Measurements from ENCODE around the gene CCDC183. TPM values are rescaled to one million over a fixed set of nuclear protein-coding genes. Genes with fewer than 3 reads are reported as not detected.

Gene CCDC183
- polyA plus RNA-seq, 3 donors = 5.7 to 7.6 (median 7.2) TPM

Other genes with a start within 250 kb of the CCDC183 start
- gene EGFL7, start 133.4 kb upstream of the CCDC183 start, polyA plus RNA-seq (ENCODE audit: insufficient read length in 3 of 3) = 10 to 100 TPM; 60.9 to 86.3 (median 86.0) TPM
- 10 to 100 TPM; 51.5 to 61.0 (median 59.4) TPM for gene AGPAT2, start 108.9 kb upstream of the CCDC183 start, polyA plus RNA-seq (ENCODE audit: insufficient read length in 3 of 3)
- gene DIPK1B, start 83.8 kb upstream of the CCDC183 start, polyA plus RNA-seq (ENCODE audit: insufficient read length in 3 of 3) = 10 to 100 TPM; 34.3 to 48.4 (median 48.0) TPM
- gene LCN10, start 53.4 kb upstream of the CCDC183 start, polyA plus RNA-seq (ENCODE audit: insufficient read length in 3 of 3) = 1 to 10 TPM; 1.3 to 2.8 (median 2.4) TPM
- not detected for gene LCN6, start 47.8 kb upstream of the CCDC183 start, polyA plus RNA-seq (ENCODE audit: insufficient read length in 3 of 3)
- gene LCN8, start 38.1 kb upstream of the CCDC183 start, polyA plus RNA-seq (ENCODE audit: insufficient read length in 3 of 3) = under 1 TPM in 2 of 3 donors, not detected in 1; 0.06 to 0.25 TPM
- under 1 TPM; 0.06 to 0.21 (median 0.15) TPM for gene LCN15, start 31.8 kb upstream of the CCDC183 start, polyA plus RNA-seq (ENCODE audit: insufficient read length in 3 of 3)
- 10 to 100 TPM; 77.3 to 83.8 (median 78.0) TPM for gene TMEM141, start 5.0 kb upstream of the CCDC183 start, polyA plus RNA-seq (ENCODE audit: insufficient read length in 3 of 3)
- gene RABL6, start 11.6 kb downstream of the CCDC183 start, polyA plus RNA-seq (ENCODE audit: insufficient read length in 3 of 3) = 10 to 100 TPM; 66.7 to 81.4 (median 78.7) TPM
- 1 to 10 TPM; 1.5 to 1.7 (median 1.6) TPM for gene AJM1, start 46.1 kb downstream of the CCDC183 start, polyA plus RNA-seq (ENCODE audit: insufficient read length in 3 of 3)
- 100 to 1,000 TPM in 2 of 3 donors, 10 to 100 TPM in 1; 82.5 to 120 (median 115) TPM for gene PHPT1, start 53.1 kb downstream of the CCDC183 start, polyA plus RNA-seq (ENCODE audit: insufficient read length in 3 of 3)
- gene MAMDC4, start 56.0 kb downstream of the CCDC183 start, polyA plus RNA-seq (ENCODE audit: insufficient read length in 3 of 3) = 10 to 100 TPM in 1 of 3 donors, 1 to 10 TPM in 2; 9.5 to 11.6 (median 10.0) TPM
- gene EDF1, start 70.0 kb downstream of the CCDC183 start, polyA plus RNA-seq (ENCODE audit: insufficient read length in 3 of 3) = 100 to 1,000 TPM; 342 to 449 (median 388) TPM
- gene TRAF2, start 90.2 kb downstream of the CCDC183 start, polyA plus RNA-seq (ENCODE audit: insufficient read length in 3 of 3) = 10 to 100 TPM; 15.3 to 17.4 (median 16.4) TPM
- 10 to 100 TPM; 48.7 to 65.9 (median 64.8) TPM for gene FBXW5, start 148.4 kb downstream of the CCDC183 start, polyA plus RNA-seq (ENCODE audit: insufficient read length in 3 of 3)
- 1 to 10 TPM in 2 of 3 donors, under 1 TPM in 1; 0.83 to 1.3 (median 1.2) TPM for gene C8G, start 148.9 kb downstream of the CCDC183 start, polyA plus RNA-seq (ENCODE audit: insufficient read length in 3 of 3)
- gene LCN12, start 155.9 kb downstream of the CCDC183 start, polyA plus RNA-seq (ENCODE audit: insufficient read length in 3 of 3) = 10 to 100 TPM; 23.7 to 39.5 (median 37.3) TPM
- gene PTGDS, start 181.2 kb downstream of the CCDC183 start, polyA plus RNA-seq (ENCODE audit: insufficient read length in 3 of 3) = 10 to 100 TPM; 52.6 to 87.9 (median 87.8) TPM
- under 1 TPM; 0.18 to 0.38 (median 0.36) TPM for gene LCNL1, start 186.7 kb downstream of the CCDC183 start, polyA plus RNA-seq (ENCODE audit: insufficient read length in 3 of 3)
- 10 to 100 TPM; 33.4 to 40.8 (median 40.4) TPM for gene PAXX, start 196.1 kb downstream of the CCDC183 start, polyA plus RNA-seq (ENCODE audit: insufficient read length in 3 of 3)
- gene CLIC3, start 200.2 kb downstream of the CCDC183 start, polyA plus RNA-seq (ENCODE audit: insufficient read length in 3 of 3) = under 1 TPM; 0.29 to 0.57 (median 0.47) TPM
- gene ABCA2, start 231.9 kb downstream of the CCDC183 start, polyA plus RNA-seq (ENCODE audit: insufficient read length in 3 of 3) = 10 to 100 TPM; 56.6 to 68.7 (median 63.6) TPM
- gene FUT7, start 235.8 kb downstream of the CCDC183 start, polyA plus RNA-seq (ENCODE audit: insufficient read length in 3 of 3) = under 1 TPM in 1 of 3 donors, not detected in 2; 0.18 TPM
- 10 to 100 TPM; 28.3 to 38.5 (median 32.0) TPM for gene NPDC1, start 249.8 kb downstream of the CCDC183 start, polyA plus RNA-seq (ENCODE audit: insufficient read length in 3 of 3)

All from renal pelvis (tissue), 3 donors.